ENCODE data around the gene EPM2A.

- TF ChIP-seq, protein P1, sequence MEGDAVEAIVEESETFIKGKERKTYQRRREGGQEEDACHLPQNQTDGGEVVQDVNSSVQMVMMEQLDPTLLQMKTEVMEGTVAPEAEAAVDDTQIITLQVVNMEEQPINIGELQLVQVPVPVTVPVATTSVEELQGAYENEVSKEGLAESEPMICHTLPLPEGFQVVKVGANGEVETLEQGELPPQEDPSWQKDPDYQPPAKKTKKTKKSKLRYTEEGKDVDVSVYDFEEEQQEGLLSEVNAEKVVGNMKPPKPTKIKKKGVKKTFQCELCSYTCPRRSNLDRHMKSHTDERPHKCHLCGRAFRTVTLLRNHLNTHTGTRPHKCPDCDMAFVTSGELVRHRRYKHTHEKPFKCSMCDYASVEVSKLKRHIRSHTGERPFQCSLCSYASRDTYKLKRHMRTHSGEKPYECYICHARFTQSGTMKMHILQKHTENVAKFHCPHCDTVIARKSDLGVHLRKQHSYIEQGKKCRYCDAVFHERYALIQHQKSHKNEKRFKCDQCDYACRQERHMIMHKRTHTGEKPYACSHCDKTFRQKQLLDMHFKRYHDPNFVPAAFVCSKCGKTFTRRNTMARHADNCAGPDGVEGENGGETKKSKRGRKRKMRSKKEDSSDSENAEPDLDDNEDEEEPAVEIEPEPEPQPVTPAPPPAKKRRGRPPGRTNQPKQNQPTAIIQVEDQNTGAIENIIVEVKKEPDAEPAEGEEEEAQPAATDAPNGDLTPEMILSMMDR (IDR thresholded peaks at IDR 0.05; ENCODE audit: low read depth, low read length, poor library complexity, severe bottlenecking), result peak; percentile 94
- TF ChIP-seq EZH2phosphoT487 (IDR thresholded peaks at IDR 0.05; ENCODE audit: borderline replicate concordance, low read length), result no peak
Measured at GRCh38 chr6:145633981-145634627, 101.2 kb downstream of the EPM2A start.

Data from DOHH2 (cell line).